Activated CD8-positive, alpha-beta memory T cell treated with anti-CD3 and anti-CD28 coated beads, Interleukin-2, amount 10 ng/mL, durations not matched to agents 7 days and 5 days (primary cell): ENCODE data around the gene RFXAP. TPM values are rescaled to one million over a fixed set of nuclear protein-coding genes. Genes with fewer than 3 reads are reported as not detected.

ENCODE experiments used
- ATAC-seq: fragments of 150-1000 bp; cut with Tn5 transposase; one replicate; pipeline ENCODE4 v1.10.0; 2021; ENCODE audit warnings: moderate library complexity
- CTCF ChIA-PET: fragments of 350-600 bp; sonication (Branson Sonifier 250); formaldehyde crosslinking; loops from one replicate; lab custom pipeline; 2021; ENCODE audit warnings: antibody characterized with exemption; lab: Charles Lee
- DNase-seq: peaks from one replicate; pipeline ENCODE4 v3.0.0-alpha.2; 2020
- H3K27ac Mint-ChIP-seq: one replicate; pipeline ENCODE4 v1.8.0; 2021; ENCODE audit warnings: mild to moderate bottlenecking, mixed read lengths
- H3K27me3 Mint-ChIP-seq: one replicate; pipeline ENCODE4 v1.8.0; 2021; ENCODE audit warnings: mixed read lengths
- H3K36me3 Mint-ChIP-seq: one replicate; pipeline ENCODE4 v1.8.0; 2021; ENCODE audit warnings: mild to moderate bottlenecking, mixed read lengths
- H3K4me1 Mint-ChIP-seq: one replicate; pipeline ENCODE4 v1.8.0; 2021; ENCODE audit warnings: mixed read lengths
- H3K4me3 Mint-ChIP-seq: one replicate; pipeline ENCODE4 v1.8.0; 2021; ENCODE audit warnings: mild to moderate bottlenecking, moderate library complexity, mixed read lengths
- H3K9me3 Mint-ChIP-seq: one replicate; pipeline ENCODE4 v1.8.0; 2022; ENCODE audit warnings: low read depth, mixed read lengths
- total RNA-seq, 2 experiments: library from RNA; stranded (reverse); gene quantifications; one replicate each; pipeline ENCODE4 v1.2.3, GENCODE V29; 2021

Gene RFXAP
- total RNA-seq, 2 experiments from 2014 or later = 13.8 to 20.9 TPM

GRCh38 chr13:36858290-36858689, 39.3 kb downstream of the RFXAP start:
- CTCF ChIA-PET = interaction anchor here (0.8 to 2.7 kb wide), 11 partner anchors 10 to 211 kb away, joined by 3 to 12 read pairs (median 4); no protein-coding TSS in a partner anchor
- H3K36me3 Mint-ChIP-seq = no peaks in the 10 kb centered on the region
- DNase-seq (no peak), ATAC-seq (no peak)
- no peak overlapping the region for H3K27ac Mint-ChIP-seq
- H3K9me3 Mint-ChIP-seq = no peaks in the 10 kb centered on the region
- peaks cover 17% of the 10 kb centered on the region for H3K27me3 Mint-ChIP-seq
- no peak overlapping the region for H3K4me3 Mint-ChIP-seq
- H3K4me1 Mint-ChIP-seq = peaks cover 12% of the 10 kb centered on the region

GRCh38 chr13:36859259-36859658, 40.2 kb downstream of the RFXAP start:
- Mint-ChIP-seq H3K36me3 (no peaks in the 10 kb centered on the region), H3K4me1 (peaks cover 12% of the 10 kb centered on the region), H3K9me3 (no peaks in the 10 kb centered on the region), H3K27me3 (peaks cover 27% of the 10 kb centered on the region), H3K27ac (no peak overlapping the region), H3K4me3 (no peak overlapping the region)
- CTCF ChIA-PET = interaction anchor here (0.8 to 2.7 kb wide), 4 partner anchors 9 to 123 kb away, joined by 3 to 12 read pairs (median 6); no protein-coding TSS in a partner anchor
- DNase-seq (no peak), ATAC-seq (no peak)

DNA sequence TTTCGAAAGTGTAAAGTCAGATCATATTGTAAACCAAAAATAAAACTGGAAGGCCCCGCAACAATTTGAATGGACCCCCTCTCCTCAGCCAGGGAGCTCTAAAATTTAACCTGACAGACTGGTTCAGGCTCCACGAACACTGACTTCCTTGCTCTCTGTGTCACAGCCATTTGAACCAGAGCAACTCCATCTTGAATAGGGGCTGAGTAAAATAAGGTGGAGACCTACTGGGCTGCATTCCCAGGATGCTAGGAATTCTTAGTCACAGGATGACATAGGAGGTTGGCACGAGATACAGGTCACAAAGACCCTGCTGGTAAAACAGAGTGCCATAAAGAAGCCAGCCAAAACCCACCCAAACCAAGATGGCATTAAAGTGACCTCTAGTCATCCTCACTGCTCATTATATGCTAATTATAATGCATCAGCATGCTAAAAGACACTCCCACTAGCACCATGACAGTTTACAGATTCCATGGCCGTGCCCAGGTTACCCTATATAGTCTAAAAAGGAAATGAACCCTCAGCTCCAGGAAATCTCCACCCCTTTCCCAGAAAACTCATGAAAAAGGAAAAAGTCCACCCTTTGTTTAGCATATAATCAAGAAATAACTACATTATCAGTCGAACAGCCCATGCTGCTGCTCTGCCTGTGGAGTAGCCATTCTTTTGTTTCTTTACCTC, 43.1 kb downstream of the RFXAP start:
- no peak overlapping the region for H3K4me3 Mint-ChIP-seq
- H3K36me3 Mint-ChIP-seq = no peaks in the 10 kb centered on the region
- peaks cover 12% of the 10 kb centered on the region for H3K4me1 Mint-ChIP-seq
- CTCF ChIA-PET = no interaction called here
- peaks cover 53% of the 10 kb centered on the region for H3K27me3 Mint-ChIP-seq
- H3K9me3 Mint-ChIP-seq = no peaks in the 10 kb centered on the region
- DNase-seq (no peak), ATAC-seq (peak; percentile 33)
- no peak overlapping the region for H3K27ac Mint-ChIP-seq

GRCh38 chr13:36862722-36863121, 43.7 kb downstream of the RFXAP start:
- Mint-ChIP-seq H3K27ac (no peak overlapping the region), H3K4me3 (no peak overlapping the region), H3K27me3 (peaks cover 56% of the 10 kb centered on the region), H3K9me3 (no peaks in the 10 kb centered on the region), H3K4me1 (peaks cover 12% of the 10 kb centered on the region), H3K36me3 (no peaks in the 10 kb centered on the region)
- CTCF ChIA-PET = no interaction called here
- no peak for ATAC-seq
- DNase-seq = no peak

- ATAC-seq = no peak
- H3K27me3 Mint-ChIP-seq = peaks cover 52% of the 10 kb centered on the region
Observed at GRCh38 chr13:36865265-36865664, 46.2 kb downstream of the RFXAP start.

GRCh38 chr13:36866232-36866631, 47.2 kb downstream of the RFXAP start:
- Mint-ChIP-seq H3K9me3 (no peaks in the 10 kb centered on the region), H3K4me1 (peaks cover 12% of the 10 kb centered on the region), H3K27me3 (peaks cover 54% of the 10 kb centered on the region), H3K36me3 (no peaks in the 10 kb centered on the region), H3K27ac (no peak overlapping the region), H3K4me3 (no peak overlapping the region)
- ATAC-seq (no peak), DNase-seq (no peak)
- CTCF ChIA-PET = interaction anchor here (0.6 kb wide), 1 partner anchor 28 kb away, joined by 3 read pairs; no protein-coding TSS in a partner anchor

More at GRCh38 chr13:36865265-36865664, 46.2 kb downstream of the RFXAP start:
- Mint-ChIP-seq H3K4me1 (peaks cover 12% of the 10 kb centered on the region), H3K9me3 (no peaks in the 10 kb centered on the region), H3K4me3 (no peak overlapping the region), H3K36me3 (no peaks in the 10 kb centered on the region), H3K27ac (no peak overlapping the region)
- CTCF ChIA-PET = no interaction called here
- DNase-seq = no peak

DNA sequence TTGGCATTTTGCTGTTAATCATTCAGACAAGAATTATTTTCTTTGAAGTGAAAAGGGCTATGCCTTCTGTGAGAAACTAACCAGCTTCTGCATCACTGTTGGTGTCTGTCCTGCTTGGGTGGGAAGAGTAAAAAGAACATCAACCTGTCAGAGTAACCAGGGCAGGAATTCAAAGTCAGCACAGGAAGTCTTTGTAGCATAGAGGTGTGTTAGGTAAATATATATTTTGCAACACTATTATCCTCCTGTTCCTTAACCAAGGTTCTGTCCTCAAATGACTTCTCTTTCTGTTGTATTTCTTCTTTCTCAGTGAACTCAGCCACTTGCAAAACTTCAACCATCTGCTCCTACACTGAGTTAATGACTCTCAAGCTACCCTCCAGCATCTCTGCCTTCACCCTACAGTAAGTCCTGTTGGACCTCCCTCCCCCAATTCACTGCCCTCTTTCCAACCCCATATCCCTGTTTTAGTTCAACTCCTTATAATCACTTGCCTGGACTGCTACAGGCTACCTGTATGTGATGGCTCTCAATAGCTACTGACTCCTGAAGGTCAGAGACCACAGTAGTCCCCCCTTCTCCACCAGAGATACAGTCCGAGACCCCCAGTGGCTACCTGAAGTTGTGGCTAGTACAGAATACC, 51.1 kb downstream of the RFXAP start:
- CTCF ChIA-PET = no interaction called here
- Mint-ChIP-seq H3K9me3 (no peaks in the 10 kb centered on the region), H3K4me1 (no peaks in the 10 kb centered on the region)

DNA sequence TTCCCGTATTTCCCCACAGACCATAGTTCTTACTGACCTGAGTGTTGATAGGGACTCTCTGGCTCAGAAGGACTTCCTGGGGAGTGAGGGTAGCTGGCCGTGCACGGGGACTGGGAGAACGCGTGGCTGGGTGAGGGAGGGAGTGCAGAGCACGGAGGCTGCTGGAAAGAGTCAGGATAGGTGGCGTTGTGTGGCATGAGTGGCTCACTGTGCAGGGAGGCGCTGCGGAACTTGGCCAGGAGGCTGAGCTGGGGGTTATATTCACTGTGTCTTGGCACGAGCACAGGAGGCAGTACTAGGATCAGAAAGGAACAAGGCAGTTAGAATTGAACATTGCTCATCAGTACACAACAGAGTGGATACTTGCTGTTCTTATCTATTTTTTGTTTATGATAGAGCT, 53.6 kb downstream of the RFXAP start:
- DNase-seq (no peak), ATAC-seq (no peak)
- peaks cover 29% of the 10 kb centered on the region for H3K27me3 Mint-ChIP-seq
- H3K36me3 Mint-ChIP-seq = no peaks in the 10 kb centered on the region
- no peak overlapping the region for H3K27ac Mint-ChIP-seq
- no peaks in the 10 kb centered on the region for H3K4me1 Mint-ChIP-seq
- CTCF ChIA-PET = interaction anchor here (0.6 kb wide), 1 partner anchor 1304 kb away, joined by 3 read pairs; no protein-coding TSS in a partner anchor
- no peak overlapping the region for H3K4me3 Mint-ChIP-seq
- no peaks in the 10 kb centered on the region for H3K9me3 Mint-ChIP-seq

More for the DNA sequence above, 51.1 kb downstream of the RFXAP start:
- no peaks in the 10 kb centered on the region for H3K36me3 Mint-ChIP-seq
- DNase-seq (no peak), ATAC-seq (no peak)
- H3K27me3 Mint-ChIP-seq = peaks cover 42% of the 10 kb centered on the region
- no peak overlapping the region for H3K4me3 Mint-ChIP-seq
- no peak overlapping the region for H3K27ac Mint-ChIP-seq

DNA sequence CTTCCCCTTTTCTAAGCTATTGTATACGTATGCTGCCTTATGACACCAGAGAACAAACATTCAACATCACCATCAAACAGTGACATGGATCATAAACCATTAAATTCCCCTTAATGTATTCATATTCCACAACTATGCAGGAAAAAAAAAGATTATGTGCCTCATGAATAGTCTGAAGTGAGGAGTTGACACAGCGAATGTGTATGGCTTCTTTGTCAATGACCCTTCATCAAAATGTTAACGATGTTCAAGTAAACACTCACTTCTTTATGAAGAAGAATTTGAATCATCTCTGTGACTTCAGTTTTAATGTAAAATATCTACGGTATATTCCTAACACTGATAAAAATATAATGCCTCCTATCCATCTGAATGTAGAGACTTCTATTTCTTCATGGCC, 56.4 kb downstream of the RFXAP start:
- DNase-seq (no peak), ATAC-seq (no peak)
- Mint-ChIP-seq H3K4me1 (no peaks in the 10 kb centered on the region), H3K9me3 (no peaks in the 10 kb centered on the region), H3K27ac (no peak overlapping the region), H3K36me3 (no peaks in the 10 kb centered on the region), H3K4me3 (no peak overlapping the region), H3K27me3 (peaks cover 36% of the 10 kb centered on the region)
- CTCF ChIA-PET = no interaction called here

- no peak overlapping the region for H3K4me3 Mint-ChIP-seq
- H3K27me3 Mint-ChIP-seq = peaks cover 38% of the 10 kb centered on the region
- H3K36me3 Mint-ChIP-seq = no peaks in the 10 kb centered on the region
- no peaks in the 10 kb centered on the region for H3K4me1 Mint-ChIP-seq
- no peak for DNase-seq
- CTCF ChIA-PET = no interaction called here
- H3K27ac Mint-ChIP-seq = no peak overlapping the region
- no peaks in the 10 kb centered on the region for H3K9me3 Mint-ChIP-seq
- ATAC-seq = no peak
Observed at GRCh38 chr13:36875961-36876360, 56.9 kb downstream of the RFXAP start.

Other genes with a start within 250 kb of the RFXAP start
- not detected for gene SERTM1, start 145.2 kb upstream of the RFXAP start, total RNA-seq
- not detected for gene SMAD9, start 101.0 kb downstream of the RFXAP start, total RNA-seq
- gene ALG5, start 180.1 kb downstream of the RFXAP start, total RNA-seq = 10 to 100 TPM; 27.3 to 33.0 TPM
- gene EXOSC8, start 181.6 kb downstream of the RFXAP start, total RNA-seq = 100 to 1,000 TPM; 111 to 128 TPM
- gene SUPT20H, start 240.5 kb downstream of the RFXAP start, total RNA-seq = 10 to 100 TPM; 71.0 to 78.2 TPM